NCI-H146 (cell line): Measurements from ENCODE around the gene PNKD.

ENCODE experiments used
- DNase-seq: peaks from one replicate; lab custom pipeline; 2025; lab: John Stamatoyannopoulos, UW

Gene PNKD

GRCh38 chr2:218343591-218343990 lies 73.3 kb downstream of the PNKD start:
- no peak for DNase-seq

- no peak for DNase-seq
Measured at GRCh38 chr2:218344090-218344754, 73.9 kb downstream of the PNKD start.

DNA sequence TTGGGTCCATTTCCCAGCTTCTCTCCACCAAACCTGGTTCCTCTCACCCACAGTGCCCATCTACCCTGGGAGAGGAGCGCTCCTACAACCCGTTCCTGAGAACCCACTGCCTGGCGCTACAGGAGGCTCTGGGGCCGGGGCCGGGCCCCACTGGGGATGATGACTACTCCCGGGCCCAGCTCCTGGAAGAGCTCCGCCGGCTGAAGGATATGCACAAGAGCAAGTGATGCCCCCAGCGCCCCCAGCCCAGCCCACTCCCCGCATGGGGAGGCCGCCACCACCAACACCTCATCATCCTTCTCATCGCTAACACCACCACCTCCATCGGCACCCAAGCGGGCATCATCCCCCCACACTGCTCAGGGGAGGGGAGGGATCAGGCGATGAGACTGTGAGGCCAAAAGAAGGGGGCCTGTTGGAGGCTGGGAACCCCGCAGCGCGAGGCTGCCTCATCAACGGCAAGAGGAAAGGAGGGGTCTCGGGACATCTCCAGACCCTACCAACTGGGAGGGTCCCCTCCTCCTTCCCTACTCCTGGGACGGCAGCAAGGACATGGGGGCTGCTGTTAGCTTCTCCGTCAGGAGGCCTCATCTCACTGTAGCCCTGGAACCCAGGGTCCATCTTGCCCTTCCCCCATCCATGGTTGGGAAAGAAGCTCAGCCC lies 74.6 kb downstream of the PNKD start:
- DNase-seq: no peak

GRCh38 chr2:218345491-218346236 lies 75.3 kb downstream of the PNKD start:
- DNase-seq: peak; percentile 12

DNA sequence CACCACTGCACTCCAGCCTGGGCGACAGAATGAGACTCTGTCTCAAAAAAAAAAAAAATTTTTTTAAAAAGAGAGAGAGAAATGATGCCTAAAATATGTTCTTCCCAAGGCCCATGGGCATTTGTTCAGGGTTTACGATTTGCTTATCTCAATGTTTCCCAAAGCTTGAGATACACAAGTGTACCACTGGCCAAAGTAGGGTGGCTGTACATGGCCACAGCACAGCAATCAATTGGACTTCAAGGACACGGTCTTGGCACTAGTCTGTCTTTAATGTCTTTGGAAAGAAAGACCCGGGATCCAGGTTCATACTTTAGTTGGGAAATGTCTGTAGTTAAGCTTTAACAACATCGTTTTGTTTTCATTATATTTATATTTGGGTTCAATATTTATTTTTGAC lies 76.9 kb downstream of the PNKD start:
- no peak for DNase-seq

GRCh38 chr2:218354045-218354444 lies 83.7 kb downstream of the PNKD start:
- DNase-seq: no peak

DNA sequence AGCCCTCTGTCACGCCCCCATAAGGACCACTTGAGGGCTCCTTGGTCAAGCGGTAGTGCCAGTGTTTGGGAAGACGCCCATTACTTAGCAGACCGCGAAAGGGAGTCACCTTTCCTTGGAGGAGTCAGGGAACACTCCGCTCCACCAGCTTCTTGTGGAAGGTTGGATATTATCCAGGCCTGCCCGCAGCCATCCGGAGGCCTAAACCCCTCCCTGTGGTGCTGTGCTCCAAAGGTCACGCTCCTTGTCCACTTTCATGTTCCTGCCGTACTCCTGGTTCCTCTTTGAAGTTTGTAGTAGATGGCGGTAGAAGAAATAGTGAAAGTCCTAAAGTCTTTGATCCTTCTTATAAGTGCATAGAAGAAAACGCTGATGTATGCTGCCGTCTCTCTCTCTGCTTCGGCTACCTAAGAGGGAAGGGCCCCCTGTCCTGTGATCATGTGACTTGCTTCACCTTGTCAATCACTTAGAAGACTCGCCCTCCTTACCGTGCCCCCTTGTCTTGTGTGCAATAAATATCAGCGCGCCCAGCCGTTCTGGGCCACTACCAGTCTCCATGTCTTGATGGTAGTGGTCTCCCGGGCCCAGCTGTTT lies 84.6 kb downstream of the PNKD start:
- no peak for DNase-seq

DNA sequence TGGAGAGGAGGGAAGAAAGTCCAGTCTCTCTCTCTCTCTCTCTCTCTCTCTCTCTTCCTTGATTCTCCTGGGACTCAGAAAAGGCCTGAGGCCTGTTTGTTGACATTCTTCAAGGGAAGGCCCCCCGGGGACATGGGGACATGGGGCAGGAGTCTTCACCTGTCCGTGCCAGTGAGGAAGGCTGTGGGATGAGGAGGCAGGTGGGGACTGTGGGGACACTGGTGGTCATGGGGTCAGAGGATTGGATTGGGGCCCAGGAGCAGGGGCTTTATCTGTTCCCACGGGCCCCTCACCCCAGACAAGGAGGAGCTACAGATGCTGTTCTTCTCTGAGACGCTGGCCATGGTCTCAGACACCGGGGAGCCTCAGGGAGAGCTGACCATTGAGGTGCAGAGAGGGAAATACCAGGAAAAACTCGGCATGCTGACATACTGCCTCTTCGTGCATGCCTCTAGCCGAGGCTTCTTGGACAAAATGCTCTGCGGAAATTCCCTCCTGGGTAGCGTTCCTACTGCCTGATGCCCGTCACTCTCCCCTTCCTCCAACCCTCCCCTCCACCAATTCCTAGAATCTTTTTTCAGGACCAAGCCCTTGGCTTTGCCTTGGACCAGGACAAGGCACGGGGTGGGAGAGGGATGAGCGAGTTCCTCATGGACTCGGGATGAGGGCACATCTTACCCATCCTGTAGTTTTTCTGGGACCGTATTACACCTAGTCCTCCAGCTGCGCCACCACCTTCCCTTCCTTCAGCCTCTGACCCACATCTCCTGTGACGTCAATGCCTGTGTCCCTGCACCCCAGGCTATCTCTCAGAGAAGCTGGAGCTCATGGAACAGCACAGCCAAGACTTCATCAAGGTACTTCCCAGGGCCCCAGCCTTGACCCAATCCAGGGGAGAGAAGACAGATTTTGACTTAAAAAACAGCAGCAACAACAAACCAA lies 87.2 kb downstream of the PNKD start:
- DNase-seq: no peak

DNA sequence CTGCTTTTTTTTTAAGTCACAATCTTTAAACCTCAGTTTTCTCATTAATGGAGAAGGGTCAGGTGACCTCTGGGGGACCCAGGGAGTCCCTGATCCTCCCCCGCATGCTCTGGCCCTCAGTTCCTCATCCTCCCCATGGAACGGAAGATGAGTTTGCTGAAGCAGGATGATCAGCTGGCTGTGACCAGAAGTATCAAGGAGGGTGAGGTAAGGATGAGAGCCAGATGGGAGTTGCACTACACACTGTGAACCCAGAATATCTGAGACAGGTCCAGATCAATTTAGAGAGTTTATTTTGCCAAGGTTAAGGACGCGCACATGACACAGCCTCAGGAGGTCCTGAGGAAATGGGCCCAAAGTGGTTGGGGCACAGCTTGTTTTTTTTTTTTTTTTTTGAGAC lies 90.1 kb downstream of the PNKD start:
- DNase-seq: no peak

DNA sequence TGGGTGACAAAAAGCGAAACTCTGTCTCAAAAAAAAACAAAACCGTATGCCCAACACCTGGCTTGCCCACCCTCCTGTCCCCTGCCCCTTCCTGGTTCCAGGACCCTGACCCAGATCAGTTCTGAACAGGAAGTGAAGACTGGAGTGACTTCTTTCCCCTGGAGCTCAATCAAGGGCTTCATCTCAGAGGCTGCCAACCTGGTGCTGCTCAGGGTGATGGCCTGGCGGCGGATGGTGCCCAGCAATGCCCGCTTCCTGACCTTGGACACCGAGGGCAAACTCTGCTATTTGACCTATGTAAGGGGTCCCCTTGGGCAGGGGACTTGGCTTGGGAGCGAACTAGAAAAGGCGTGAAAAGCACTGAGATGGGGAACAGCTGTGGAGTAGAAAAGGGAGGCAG lies 92.3 kb downstream of the PNKD start:
- no peak for DNase-seq

DNA sequence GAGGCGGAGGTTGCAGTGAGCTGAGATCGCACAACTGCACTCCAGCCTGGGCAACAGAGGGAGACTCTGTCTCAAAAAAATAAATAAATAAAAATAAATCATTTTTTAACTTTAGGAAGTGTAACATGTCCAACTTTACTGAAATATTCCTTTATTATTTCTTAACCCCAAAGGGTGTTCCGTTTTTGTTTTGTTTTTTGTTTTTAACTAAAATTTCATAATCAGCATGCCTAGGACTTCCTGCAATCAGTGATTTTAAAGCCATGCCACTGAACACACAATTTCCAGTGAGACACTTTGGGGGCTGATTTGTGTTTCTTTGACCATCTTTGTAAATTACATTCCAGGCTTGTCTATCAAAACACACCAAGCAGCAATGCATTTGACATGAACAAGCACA lies 93.4 kb downstream of the PNKD start:
- DNase-seq: no peak

DNA sequence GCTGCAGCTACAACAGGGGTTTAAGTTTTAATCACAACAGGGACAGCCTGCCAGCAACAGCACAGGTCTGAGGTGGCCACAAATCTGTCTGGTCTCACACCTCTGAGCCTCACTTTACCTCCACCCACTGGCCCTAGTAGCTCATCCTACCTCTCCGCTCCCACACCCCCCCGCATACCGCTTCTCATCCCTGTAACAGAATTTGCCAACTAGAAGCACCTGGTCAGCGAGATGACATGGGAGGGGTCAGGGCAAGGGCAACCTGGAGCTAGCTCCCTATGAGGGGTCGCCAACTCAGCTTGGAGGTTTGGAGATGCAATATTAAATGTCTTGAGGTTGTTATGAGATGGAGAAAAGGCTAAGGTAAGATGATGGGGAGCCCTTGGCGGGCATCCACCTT lies 93.9 kb downstream of the PNKD start:
- DNase-seq: no peak

DNA sequence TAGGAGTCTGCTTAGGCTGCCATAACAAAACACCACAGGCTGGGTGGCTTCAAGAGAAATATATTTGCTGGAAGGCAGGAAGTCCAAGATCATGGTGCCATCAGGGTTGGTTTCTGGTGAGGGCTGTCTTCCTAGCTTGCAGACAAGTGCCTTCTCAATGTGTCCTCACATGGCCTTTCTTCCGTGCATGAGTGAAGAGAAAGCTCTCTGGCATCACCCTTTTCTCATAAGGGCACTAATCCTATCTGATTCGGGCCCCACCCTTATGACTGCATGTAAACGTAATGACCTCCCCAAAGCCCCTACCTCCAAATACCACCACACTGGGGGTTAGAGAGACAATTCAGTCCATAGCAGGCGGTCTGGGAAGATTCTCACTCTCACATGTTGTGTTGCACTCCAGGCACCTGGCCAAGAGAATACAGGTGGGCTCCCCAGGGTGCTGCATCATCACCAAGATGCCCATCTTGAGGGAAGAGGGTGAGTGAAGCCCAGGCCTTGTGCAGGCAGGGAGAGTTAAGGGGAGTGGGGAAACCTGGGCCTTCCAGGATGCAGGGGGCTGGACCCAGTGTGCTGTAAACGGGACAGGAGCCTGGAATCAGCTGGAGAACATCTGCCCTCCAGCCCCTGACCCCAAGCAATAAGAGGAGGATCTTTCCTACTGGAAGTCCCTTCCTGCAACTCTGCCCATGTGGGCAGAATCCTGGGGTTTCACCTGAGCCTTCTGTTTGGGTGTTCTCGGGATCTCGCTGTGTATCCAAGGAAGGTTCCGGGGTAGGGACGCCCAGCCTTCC lies 96.5 kb downstream of the PNKD start:
- no peak for DNase-seq

- no peak for DNase-seq
Measured at GRCh38 chr2:218367415-218368149, 97.3 kb downstream of the PNKD start.

GRCh38 chr2:218368150-218368528 lies 97.8 kb downstream of the PNKD start:
- DNase-seq: no peak

GRCh38 chr2:218368621-218369153 lies 98.4 kb downstream of the PNKD start:
- DNase-seq: peak; percentile 53

GRCh38 chr2:218369330-218369729 lies 99.0 kb downstream of the PNKD start:
- no peak for DNase-seq

- no peak for DNase-seq
Measured at GRCh38 chr2:218370410-218371063, 100.2 kb downstream of the PNKD start.

- DNase-seq: no peak
Measured at GRCh38 chr2:218371983-218372350, 101.6 kb downstream of the PNKD start.

DNA sequence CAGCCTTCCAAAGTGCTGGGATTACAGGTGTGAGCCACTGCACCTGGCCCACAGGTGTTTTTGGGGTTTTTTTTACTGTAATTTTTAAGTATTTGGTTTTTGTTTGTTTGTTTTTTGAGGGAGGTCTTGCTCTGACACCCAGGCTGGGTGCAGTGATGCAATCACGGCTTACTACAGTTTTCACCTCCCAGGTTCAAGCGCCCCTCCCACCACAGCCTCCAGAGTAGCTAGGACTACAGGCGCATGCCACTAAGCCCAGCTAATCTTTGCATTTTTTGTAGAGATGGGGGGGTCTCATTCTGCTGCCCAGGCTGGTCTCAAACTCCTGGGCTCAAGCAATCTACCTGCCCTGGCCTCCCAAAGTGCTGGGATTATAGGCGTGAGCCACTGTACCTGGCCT lies 104.5 kb downstream of the PNKD start:
- no peak for DNase-seq
